Measurements from ENCODE around the gene IGF2. TPM values are rescaled to one million over a fixed set of nuclear protein-coding genes. Genes with fewer than 3 reads are reported as not detected.

The IGF2 gene
- total RNA-seq, 1 experiment from 2014 or later = not detected

- Histone ChIP-seq H3K9me3 (no peaks in the 10 kb centered on the region), H3K4me3 (no peak overlapping the region), H3K27me3 (no peaks in the 10 kb centered on the region), H3K36me3 (no peaks in the 10 kb centered on the region)
- no peak for DNase-seq
Measured at GRCh38 chr11:2173761-2174160, 34.6 kb upstream of the IGF2 start.

GRCh38 chr11:2173150-2173693 lies 34.0 kb upstream of the IGF2 start:
- Histone ChIP-seq H3K27me3 (no peaks in the 10 kb centered on the region), H3K36me3 (no peaks in the 10 kb centered on the region), H3K9me3 (no peaks in the 10 kb centered on the region), H3K4me3 (no peak overlapping the region)
- no peak for DNase-seq

GRCh38 chr11:2172676-2173075 lies 33.5 kb upstream of the IGF2 start:
- Histone ChIP-seq H3K27me3 (no peaks in the 10 kb centered on the region), H3K36me3 (no peaks in the 10 kb centered on the region), H3K4me3 (no peak overlapping the region), H3K9me3 (no peaks in the 10 kb centered on the region)
- no peak for DNase-seq

- H3K4me3 ChIP-seq = no peak within 1 kb of the TSS
- H3K36me3 ChIP-seq = no peaks in the 10 kb centered on the region
- no peaks in the 10 kb centered on the region for H3K9me3 ChIP-seq
- no peaks in the 10 kb centered on the region for H3K27me3 ChIP-seq
- no peak for DNase-seq
Measured at GRCh38 chr11:2171591-2172003, 32.4 kb upstream of the IGF2 start, which contains the start of gene TH. TH (minus strand) TSS chr11:2171815; CDS start chr11:2171786, 29 bp downstream.

- Histone ChIP-seq H3K36me3 (no peaks in the 10 kb centered on the region), H3K27me3 (no peaks in the 10 kb centered on the region)
Measured at GRCh38 chr11:2169626-2170570, 30.7 kb upstream of the IGF2 start.

GRCh38 chr11:2169005-2169378 lies 29.8 kb upstream of the IGF2 start:
- Histone ChIP-seq H3K27me3 (no peaks in the 10 kb centered on the region), H3K9me3 (no peaks in the 10 kb centered on the region), H3K4me3 (no peak overlapping the region), H3K36me3 (no peaks in the 10 kb centered on the region)
- DNase-seq = no peak

More at GRCh38 chr11:2169626-2170570, 30.7 kb upstream of the IGF2 start:
- H3K9me3 ChIP-seq = no peaks in the 10 kb centered on the region
- no peak overlapping the region for H3K4me3 ChIP-seq
- DNase-seq = no peak

GRCh38 chr11:2168286-2169004 lies 29.3 kb upstream of the IGF2 start:
- Histone ChIP-seq H3K9me3 (no peaks in the 10 kb centered on the region), H3K36me3 (no peaks in the 10 kb centered on the region), H3K4me3 (no peak overlapping the region), H3K27me3 (no peaks in the 10 kb centered on the region)
- DNase-seq = no peak

- no peaks in the 10 kb centered on the region for H3K9me3 ChIP-seq
- no peak for DNase-seq
- H3K27me3 ChIP-seq = no peaks in the 10 kb centered on the region
Measured at GRCh38 chr11:2167141-2168045, 28.2 kb upstream of the IGF2 start.

GRCh38 chr11:2166091-2166851 lies 27.1 kb upstream of the IGF2 start:
- no peak for DNase-seq
- Histone ChIP-seq H3K4me3 (no peak overlapping the region), H3K27me3 (no peaks in the 10 kb centered on the region), H3K36me3 (no peaks in the 10 kb centered on the region), H3K9me3 (no peaks in the 10 kb centered on the region)

More at GRCh38 chr11:2167141-2168045, 28.2 kb upstream of the IGF2 start:
- no peaks in the 10 kb centered on the region for H3K36me3 ChIP-seq
- H3K4me3 ChIP-seq = no peak overlapping the region

GRCh38 chr11:2165571-2165970 lies 26.4 kb upstream of the IGF2 start:
- Histone ChIP-seq H3K9me3 (no peaks in the 10 kb centered on the region), H3K27me3 (no peaks in the 10 kb centered on the region), H3K4me3 (no peak overlapping the region), H3K36me3 (no peaks in the 10 kb centered on the region)
- no peak for DNase-seq

- H3K4me3 ChIP-seq = no peak overlapping the region
- no peaks in the 10 kb centered on the region for H3K27me3 ChIP-seq
- no peaks in the 10 kb centered on the region for H3K36me3 ChIP-seq
- no peak for DNase-seq
- H3K9me3 ChIP-seq = no peaks in the 10 kb centered on the region
Measured at GRCh38 chr11:2164861-2165555, 25.8 kb upstream of the IGF2 start.

GRCh38 chr11:2164081-2164480 lies 24.9 kb upstream of the IGF2 start:
- Histone ChIP-seq H3K9me3 (no peaks in the 10 kb centered on the region), H3K27me3 (no peaks in the 10 kb centered on the region), H3K4me3 (no peak overlapping the region), H3K36me3 (no peaks in the 10 kb centered on the region)
- DNase-seq = no peak

GRCh38 chr11:2163428-2163978 lies 24.3 kb upstream of the IGF2 start:
- no peaks in the 10 kb centered on the region for H3K27me3 ChIP-seq
- H3K9me3 ChIP-seq = no peaks in the 10 kb centered on the region
- H3K4me3 ChIP-seq = no peak overlapping the region
- no peak for DNase-seq
- no peaks in the 10 kb centered on the region for H3K36me3 ChIP-seq

- no peak within 1 kb of the TSS for H3K4me3 ChIP-seq
- no peak for DNase-seq
- no peaks in the 10 kb centered on the region; the same call in 1 of the 2 replicates for H3K27me3 ChIP-seq
- no peaks in the 10 kb centered on the region for H3K36me3 ChIP-seq
- H3K9me3 ChIP-seq = no peaks in the 10 kb centered on the region
Measured at GRCh38 chr11:2160736-2161259, 21.6 kb upstream of the IGF2 start, which contains the start of gene INS. INS (minus strand) TSS chr11:2161209; CDS start chr11:2160971, 238 bp downstream.
